Subcutaneous abdominal adipose tissue (tissue), 5 donors: ENCODE data around the gene KCNMA1.

ENCODE experiments used
- H3K27ac ChIP-seq: one replicate; pipeline ENCODE4 v1.7.0; 2013; ENCODE audit warnings: low read depth, mild to moderate bottlenecking, inconsistent platforms, low read length, moderate library complexity
- H3K27me3 ChIP-seq, 5 donors: one replicate each; pipeline ENCODE4 v1.7.0; 2013; ENCODE audit warnings: low read length in 5 of 5, inconsistent platforms in 1 of 5; ENCODE audit not compliant: control insufficient read depth in 5 of 5, insufficient read depth in 4 of 5
- H3K36me3 ChIP-seq, 5 donors: one replicate each; pipeline ENCODE4 v1.7.0; 2013; ENCODE audit warnings: low read length in 5 of 5; ENCODE audit not compliant: control insufficient read depth in 5 of 5, insufficient read depth in 5 of 5
- H3K4me1 ChIP-seq, 5 donors: one replicate each; pipeline ENCODE4 v1.7.0; 2013; ENCODE audit warnings: low read length in 5 of 5, mild to moderate bottlenecking in 3 of 5, moderate library complexity in 1 of 5; ENCODE audit not compliant: control insufficient read depth in 5 of 5, insufficient read depth in 5 of 5
- H3K4me3 ChIP-seq, 5 donors: one replicate each; pipeline ENCODE4 v1.7.0; 2013; ENCODE audit warnings: low read length in 5 of 5, low read depth in 1 of 5
- H3K9ac ChIP-seq, 5 donors: one replicate each; pipeline ENCODE4 v1.7.0; 2013; ENCODE audit warnings: low read length in 5 of 5, mild to moderate bottlenecking in 4 of 5, moderate library complexity in 3 of 5
- H3K9me3 ChIP-seq, 5 donors: one replicate each; pipeline ENCODE4 v1.7.0; 2013; ENCODE audit warnings: low read length in 5 of 5; ENCODE audit not compliant: control insufficient read depth in 5 of 5
- donor health status: healthy.
- donor health status: healthy.
- donor health status: healthy.
- donor health status: healthy.
- donor health status: healthy.

The KCNMA1 gene

DNA sequence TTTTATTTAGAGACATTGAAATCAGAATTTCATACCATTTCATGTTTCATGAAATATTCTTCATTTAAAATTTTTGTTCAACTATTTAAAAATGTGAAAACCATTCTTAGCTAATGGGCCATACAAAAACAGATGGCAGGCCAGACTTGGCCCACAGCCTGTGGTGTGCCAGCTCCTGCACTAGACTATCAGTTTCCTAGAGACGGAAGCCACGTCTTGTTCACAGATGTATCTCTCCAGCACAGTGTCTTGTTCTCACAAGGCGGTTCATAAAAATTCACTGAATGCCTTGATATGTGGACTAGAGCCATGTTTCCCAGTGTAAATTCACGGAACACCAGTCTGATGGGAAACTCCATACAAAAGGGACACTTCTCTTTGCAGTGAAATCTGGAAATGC is 216.0 kb downstream of the KCNMA1 start:
- Histone ChIP-seq H3K9ac (no peak overlapping the region), H3K4me1 (peaks cover 0 to 4% (median 0%) of the 10 kb centered on the region in 5 donors), H3K9me3 (no peaks in the 10 kb centered on the region), H3K27ac (no peak overlapping the region), H3K36me3 (no peaks in the 10 kb centered on the region), H3K27me3 (peaks cover 0 to 3% (median 0%) of the 10 kb centered on the region in 5 donors), H3K4me3 (no peak overlapping the region)

DNA sequence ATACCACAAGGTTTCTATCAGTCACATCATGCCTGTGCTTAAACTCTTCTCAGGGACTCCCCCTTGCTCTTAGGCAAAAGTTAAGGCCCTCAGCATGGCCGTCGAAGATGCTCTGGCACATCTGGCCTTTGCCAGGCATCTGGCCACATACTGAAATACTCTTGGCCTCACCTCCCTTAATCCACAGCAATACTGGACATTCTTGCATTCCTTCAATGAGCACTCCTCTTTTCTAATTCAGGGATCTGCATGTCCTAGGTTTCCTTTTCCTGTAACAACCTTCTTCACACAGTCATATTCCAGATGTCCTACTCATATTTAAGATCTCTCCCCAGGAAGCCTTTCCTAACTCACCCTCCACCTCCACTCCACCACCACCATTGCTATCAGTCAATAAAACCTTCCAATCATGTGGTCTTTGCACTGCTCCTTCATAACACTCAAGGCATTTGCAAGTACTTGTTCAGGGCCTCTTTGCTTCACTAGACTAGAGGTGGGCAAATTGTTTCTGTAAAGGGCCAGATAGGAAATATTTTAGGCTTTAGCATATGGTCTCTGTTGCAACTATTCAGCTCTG is 216.6 kb downstream of the KCNMA1 start:
- Histone ChIP-seq H3K27me3 (peaks cover 0 to 3% (median 0%) of the 10 kb centered on the region in 5 donors), H3K4me1 (peaks cover 0 to 4% (median 0%) of the 10 kb centered on the region in 5 donors), H3K36me3 (no peaks in the 10 kb centered on the region), H3K9ac (no peak overlapping the region), H3K27ac (no peak overlapping the region), H3K9me3 (no peaks in the 10 kb centered on the region), H3K4me3 (no peak overlapping the region)

DNA sequence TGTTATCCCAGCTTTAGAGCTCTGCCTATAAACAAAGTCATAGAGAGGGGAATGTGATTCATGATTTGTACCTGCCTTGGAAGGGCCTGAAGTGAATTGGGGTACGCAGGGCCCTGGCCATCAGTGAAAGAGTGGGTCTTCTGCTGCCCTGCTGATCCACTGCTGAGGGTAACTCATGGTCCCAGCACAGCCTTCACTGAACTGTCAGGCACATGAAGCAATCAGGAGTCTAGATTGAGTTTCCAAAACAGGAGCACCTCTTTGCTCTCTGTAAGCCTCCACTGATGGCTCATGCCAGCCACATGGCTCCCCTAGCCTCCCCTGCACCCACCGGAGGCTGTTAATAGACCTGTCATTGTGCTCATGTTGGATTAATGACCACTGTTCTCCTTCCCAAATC is 217.6 kb downstream of the KCNMA1 start:
- H3K36me3 ChIP-seq, result no peaks in the 10 kb centered on the region
- no peak overlapping the region for H3K4me3 ChIP-seq
- no peak overlapping the region for H3K27ac ChIP-seq
- H3K9me3 ChIP-seq, result no peaks in the 10 kb centered on the region
- H3K4me1 ChIP-seq, result peaks cover 0 to 4% (median 0%) of the 10 kb centered on the region in 5 donors
- H3K9ac ChIP-seq, result no peak overlapping the region
- H3K27me3 ChIP-seq, result no peaks in the 10 kb centered on the region

DNA sequence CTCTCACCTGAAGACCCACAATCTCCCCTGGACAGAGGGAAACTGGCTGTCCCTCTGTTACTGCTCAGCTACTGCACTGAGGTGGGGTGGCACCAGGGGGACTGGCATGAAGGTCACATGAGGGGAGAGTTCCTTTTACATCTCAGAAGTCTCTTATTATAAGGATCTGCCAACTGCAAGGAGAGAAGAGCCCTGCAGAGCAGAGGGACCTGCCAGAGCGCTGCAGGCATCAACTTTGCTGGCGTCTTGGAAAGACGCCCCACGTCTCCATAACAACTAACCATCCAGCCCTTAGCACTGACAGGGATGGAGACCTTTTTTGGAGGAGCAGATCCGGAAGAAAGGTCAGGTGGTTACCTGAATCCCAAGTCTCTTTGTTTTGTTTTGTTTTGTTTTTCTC is 218.6 kb downstream of the KCNMA1 start:
- no peaks in the 10 kb centered on the region for H3K27me3 ChIP-seq
- H3K9ac ChIP-seq, result no peak overlapping the region
- H3K27ac ChIP-seq, result no peak overlapping the region
- peaks cover 0 to 4% (median 0%) of the 10 kb centered on the region in 5 donors for H3K4me1 ChIP-seq
- H3K36me3 ChIP-seq, result no peaks in the 10 kb centered on the region
- no peak overlapping the region for H3K4me3 ChIP-seq
- H3K9me3 ChIP-seq, result no peaks in the 10 kb centered on the region

DNA sequence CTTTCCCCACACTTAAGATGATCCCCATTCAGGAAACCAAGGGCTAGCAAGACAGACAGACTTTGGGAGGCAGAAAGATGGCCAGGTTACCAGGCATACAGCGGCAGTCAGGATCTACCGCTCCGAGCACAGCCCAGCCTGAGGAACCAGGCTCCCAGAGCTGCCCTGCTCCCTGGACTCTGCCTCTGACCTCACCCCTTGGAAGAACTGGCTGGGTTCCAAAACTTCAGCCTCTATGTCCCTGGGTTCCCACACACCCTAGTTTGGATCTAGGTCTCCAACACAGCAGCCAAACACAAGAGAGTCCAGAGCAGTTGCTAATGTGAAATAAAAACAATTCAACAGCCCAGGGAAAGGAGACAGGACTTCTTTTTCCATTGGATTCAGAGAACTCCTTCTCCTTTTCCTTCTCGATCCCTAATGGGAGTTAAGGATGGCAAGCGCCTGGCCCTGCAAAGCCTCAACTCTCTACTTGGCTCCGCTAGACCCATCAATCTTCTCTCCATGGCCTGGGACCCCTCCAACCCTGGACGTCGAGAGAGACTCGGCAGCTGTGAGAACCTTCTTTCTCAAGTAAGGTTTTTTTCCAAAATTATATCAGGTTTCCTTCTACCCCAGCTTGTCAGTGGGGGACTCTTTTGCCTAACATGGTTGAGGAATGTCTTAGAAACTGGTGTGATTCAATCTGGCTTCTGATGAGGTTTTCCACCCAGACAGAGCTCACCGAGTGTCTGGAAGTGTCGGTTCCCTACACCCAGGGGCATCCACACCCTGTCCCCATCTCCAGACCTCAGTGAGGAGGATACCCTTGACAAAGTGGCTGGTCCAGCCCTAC is 219.6 kb downstream of the KCNMA1 start:
- H3K4me3 ChIP-seq, result no peak overlapping the region
- H3K9ac ChIP-seq, result no peak overlapping the region
- H3K9me3 ChIP-seq, result no peaks in the 10 kb centered on the region
- no peak overlapping the region for H3K27ac ChIP-seq
- H3K36me3 ChIP-seq, result no peaks in the 10 kb centered on the region
- H3K27me3 ChIP-seq, result peaks cover 0 to 3% (median 0%) of the 10 kb centered on the region in 5 donors
- H3K4me1 ChIP-seq, result peaks cover 0 to 4% (median 0%) of the 10 kb centered on the region in 5 donors

DNA sequence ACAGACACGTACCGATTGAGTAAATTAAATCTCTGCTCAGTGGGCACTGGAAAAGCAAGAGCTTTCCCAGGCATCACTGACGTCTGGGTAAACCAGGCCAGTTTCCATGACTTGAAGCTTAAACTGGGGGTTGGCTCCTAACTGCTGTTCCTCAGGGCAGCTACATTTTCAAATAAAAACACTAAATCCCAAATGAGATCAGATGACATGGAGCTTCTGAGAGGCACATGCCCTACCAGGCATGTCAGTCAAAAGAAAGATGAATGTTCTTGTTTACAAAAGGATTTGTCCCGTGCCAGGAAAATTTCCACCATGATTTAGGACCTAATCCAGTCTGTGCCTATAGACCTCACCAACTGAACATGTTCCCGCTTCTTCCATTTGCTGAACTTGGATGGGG is 220.2 kb downstream of the KCNMA1 start:
- H3K27ac ChIP-seq, result no peak overlapping the region
- H3K4me3 ChIP-seq, result no peak overlapping the region
- no peak overlapping the region for H3K9ac ChIP-seq
- H3K36me3 ChIP-seq, result no peaks in the 10 kb centered on the region
- no peaks in the 10 kb centered on the region for H3K9me3 ChIP-seq
- peaks cover 0 to 4% (median 0%) of the 10 kb centered on the region in 5 donors for H3K4me1 ChIP-seq
- peaks cover 0 to 3% (median 0%) of the 10 kb centered on the region in 5 donors for H3K27me3 ChIP-seq

DNA sequence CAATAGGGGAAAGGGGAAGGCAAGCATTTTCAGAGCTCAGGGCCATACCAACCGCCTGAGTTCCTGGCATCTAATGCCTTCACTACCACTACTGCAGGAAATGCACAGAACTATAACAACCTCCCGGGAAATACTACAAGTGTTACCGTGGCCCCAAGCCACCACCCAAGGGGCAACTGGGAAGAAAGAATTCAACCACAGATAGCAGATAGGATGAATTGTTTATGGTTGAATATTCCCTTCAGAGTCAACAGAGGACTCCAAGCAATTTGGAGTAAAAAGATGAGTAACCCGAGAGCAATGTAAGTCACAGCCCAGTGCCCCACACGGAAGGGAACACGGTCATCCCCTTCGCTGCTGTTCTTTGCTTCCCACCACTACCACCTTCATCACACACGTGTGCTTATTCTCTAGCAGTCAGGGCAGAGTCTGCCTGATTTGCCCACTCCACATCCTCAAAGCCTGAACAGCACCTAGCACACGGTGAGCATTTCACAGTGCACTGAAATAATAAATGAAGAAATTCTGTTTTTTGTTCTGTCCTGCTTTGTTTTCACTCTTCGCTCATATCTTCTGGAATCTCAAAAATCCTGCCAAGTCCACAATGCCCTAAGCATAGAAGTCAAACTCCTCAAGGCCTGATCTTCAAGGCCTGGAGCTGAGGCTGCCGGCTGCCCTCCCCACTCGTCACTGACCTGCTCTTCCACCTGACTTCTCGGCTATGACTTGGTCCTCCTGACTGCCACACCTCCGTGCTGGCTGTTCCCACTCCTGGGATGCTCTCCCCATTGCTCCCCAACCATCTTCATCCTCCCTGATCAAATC is 221.1 kb downstream of the KCNMA1 start:
- Histone ChIP-seq H3K27ac (no peak overlapping the region), H3K36me3 (no peaks in the 10 kb centered on the region), H3K4me3 (no peak overlapping the region), H3K27me3 (peaks cover 0 to 6% (median 4%) of the 10 kb centered on the region in 5 donors), H3K9ac (no peak overlapping the region), H3K9me3 (no peaks in the 10 kb centered on the region), H3K4me1 (peaks cover 0 to 4% (median 0%) of the 10 kb centered on the region in 5 donors)

DNA sequence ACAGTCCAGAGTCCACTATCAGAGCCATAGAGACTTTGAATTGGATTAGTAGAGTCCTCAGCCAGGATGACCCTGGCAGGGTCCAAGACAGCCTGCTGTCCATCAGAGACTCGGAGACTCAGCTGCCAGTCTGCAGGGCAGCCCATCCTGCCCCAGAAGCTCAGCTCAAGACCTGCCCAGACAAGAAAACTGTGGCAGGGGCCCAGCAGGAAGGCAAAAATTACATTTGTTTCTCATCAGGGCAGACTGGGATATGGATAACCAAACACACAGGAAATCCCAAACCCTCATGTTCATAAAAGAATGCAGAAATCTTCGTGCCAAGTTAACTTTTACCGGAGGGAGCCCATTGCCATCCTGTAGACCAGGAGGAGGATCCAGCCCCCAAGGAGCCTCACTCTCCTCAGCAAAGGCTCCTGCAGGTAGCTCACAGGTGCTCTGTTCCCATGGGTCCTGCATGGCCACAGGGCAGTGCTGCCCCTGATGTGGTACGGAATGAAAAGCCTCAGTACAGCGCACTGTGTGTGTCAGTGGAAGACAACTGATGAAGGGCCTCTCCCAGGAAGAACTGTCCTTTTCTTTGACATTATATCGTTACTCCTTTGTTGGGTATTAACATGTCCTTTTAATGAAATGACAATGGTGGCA is 222.2 kb downstream of the KCNMA1 start:
- Histone ChIP-seq H3K9me3 (no peaks in the 10 kb centered on the region), H3K27ac (no peak overlapping the region), H3K9ac (no peak overlapping the region), H3K27me3 (peaks cover 0 to 9% (median 6%) of the 10 kb centered on the region in 5 donors), H3K4me1 (peaks cover 0 to 4% (median 0%) of the 10 kb centered on the region in 5 donors), H3K36me3 (no peaks in the 10 kb centered on the region), H3K4me3 (no peak overlapping the region)

DNA sequence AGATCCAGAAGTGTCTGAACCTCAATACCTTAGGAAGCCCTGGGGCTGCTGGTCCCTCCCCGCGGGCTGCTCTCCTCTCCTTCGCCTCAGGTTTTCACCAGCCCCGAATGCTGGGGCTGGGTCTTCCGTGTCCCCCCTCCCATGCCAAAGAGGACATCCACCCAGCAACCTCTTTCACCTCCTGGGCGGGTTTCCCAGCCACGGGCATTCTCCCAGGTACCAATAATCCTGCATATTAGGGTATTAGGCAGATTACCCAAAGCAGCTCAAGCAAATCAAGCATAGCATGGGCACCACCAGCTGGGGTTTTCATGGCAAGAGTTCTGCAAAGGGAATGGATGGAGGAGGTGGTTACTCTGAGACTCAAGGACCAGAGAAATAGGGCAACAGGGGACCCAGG is 224.4 kb downstream of the KCNMA1 start:
- Histone ChIP-seq H3K27me3 (peaks cover 0 to 18% (median 6%) of the 10 kb centered on the region in 5 donors), H3K4me1 (peaks cover 0 to 4% (median 0%) of the 10 kb centered on the region in 5 donors), H3K4me3 (no peak overlapping the region)

More for the DNA sequence above, 224.4 kb downstream of the KCNMA1 start:
- Histone ChIP-seq H3K9me3 (no peaks in the 10 kb centered on the region), H3K9ac (no peak overlapping the region), H3K36me3 (no peaks in the 10 kb centered on the region), H3K27ac (no peak overlapping the region)
